Stimulated activated CD4-positive, alpha-beta T cell treated with anti-CD3 and anti-CD28 coated beads, Interleukin-2, amount 100 ng/mL, for 4 hours (primary cell): Measurements from ENCODE around the gene EHMT1.

ENCODE experiments used
- DNase-seq: peaks from one replicate; pipeline ENCODE4 v3.0.0-alpha.2; 2020; ENCODE audit warnings: low read depth

Gene EHMT1

DNA sequence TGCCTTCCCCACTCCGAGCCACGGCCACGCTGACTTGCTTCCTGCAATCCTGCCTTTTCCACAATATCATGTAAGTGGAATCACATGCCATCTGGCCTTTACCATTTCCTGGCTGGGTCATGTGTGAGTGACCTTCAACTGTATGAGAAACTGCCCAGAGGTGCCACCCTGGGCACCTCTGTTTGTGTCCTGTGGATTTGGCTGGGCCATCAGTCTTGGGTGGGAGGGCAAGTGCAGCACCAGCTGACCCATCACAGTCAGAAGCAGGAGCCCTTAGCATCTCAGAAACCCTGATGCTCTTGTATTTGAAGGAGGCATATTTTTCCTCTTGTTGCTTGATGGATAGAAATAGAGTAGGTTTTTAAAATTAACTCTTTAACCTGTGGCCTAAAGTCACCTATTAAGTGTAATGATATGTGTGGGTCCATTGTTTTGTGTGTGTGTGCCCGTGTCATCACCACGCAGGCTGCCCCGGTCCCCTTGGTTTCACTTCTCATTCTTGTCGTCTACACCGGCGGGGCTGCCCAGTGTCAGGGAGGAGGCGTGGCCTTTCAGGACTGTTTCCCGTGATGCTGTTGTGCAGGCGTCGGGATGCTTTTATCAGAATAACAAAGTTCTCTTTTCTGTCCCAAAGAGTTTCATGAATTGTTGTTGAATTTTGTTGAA is 206.7 kb downstream of the EHMT1 start:
- no peak for DNase-seq

DNA sequence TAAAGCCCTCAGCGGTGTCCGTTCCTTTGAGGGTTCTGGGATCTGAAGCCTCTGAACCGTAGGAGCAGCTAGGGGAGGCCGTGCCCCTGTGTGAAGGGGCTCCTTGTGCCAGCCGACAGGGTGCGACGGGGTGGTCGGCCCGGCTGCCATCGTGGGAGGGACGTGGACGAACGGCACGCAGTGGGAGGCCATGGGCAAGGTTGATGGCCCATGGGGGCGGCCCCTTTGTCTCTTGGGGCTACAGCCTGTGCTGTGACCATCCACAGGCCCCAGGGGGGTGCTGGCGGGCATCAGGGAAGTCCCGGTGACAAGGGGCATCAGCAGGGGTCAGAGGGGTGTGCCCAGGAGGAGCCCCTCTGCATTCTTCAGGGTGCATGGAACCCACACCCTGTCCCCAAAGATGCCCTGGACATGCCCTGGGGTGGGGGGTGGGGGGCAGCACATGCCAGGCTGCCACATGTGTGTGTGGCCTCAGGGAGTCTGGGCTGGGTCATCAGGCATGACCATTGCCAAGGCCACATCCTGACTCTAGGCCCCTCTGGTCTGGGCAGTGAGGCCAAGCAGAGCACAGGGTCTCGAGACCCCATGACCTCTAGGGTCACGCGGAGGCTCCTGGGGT is 209.2 kb downstream of the EHMT1 start:
- DNase-seq, result no peak

DNA sequence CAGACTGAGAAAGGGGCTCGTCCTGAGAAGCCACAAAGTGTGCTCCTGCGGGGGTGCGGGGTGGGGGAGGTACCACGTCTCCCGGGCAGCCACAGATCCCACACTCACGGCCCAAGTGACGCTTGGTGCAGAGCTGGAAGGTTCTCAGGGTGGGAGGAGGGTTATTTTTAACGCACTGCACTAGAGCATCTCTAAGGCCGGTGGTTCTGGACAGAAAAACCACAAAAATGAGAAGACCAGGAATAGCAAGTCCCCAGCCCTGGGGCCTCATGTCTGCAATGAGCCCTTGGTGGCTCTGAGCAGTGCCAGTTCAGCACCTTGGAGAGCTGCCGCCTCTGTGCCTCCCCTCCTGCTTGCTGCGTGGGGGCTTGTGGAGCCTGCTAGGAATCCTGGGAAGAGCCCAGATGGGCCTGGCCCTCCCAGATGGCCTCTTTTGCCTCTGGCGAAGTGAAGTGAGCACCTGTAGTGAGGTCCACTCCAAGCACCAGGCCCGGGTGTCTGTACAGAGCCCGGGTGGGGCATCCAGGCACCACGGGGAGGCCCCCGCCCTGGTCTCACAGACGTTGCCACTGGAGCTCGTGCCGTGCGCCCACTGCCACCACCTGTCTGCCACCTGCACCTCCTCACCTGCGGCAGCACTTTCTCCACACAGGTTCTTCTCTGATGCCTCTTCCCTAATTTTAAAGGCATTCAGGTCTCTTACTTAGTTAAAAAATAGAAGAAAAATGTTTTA is 209.9 kb downstream of the EHMT1 start:
- DNase-seq, result no peak

DNA sequence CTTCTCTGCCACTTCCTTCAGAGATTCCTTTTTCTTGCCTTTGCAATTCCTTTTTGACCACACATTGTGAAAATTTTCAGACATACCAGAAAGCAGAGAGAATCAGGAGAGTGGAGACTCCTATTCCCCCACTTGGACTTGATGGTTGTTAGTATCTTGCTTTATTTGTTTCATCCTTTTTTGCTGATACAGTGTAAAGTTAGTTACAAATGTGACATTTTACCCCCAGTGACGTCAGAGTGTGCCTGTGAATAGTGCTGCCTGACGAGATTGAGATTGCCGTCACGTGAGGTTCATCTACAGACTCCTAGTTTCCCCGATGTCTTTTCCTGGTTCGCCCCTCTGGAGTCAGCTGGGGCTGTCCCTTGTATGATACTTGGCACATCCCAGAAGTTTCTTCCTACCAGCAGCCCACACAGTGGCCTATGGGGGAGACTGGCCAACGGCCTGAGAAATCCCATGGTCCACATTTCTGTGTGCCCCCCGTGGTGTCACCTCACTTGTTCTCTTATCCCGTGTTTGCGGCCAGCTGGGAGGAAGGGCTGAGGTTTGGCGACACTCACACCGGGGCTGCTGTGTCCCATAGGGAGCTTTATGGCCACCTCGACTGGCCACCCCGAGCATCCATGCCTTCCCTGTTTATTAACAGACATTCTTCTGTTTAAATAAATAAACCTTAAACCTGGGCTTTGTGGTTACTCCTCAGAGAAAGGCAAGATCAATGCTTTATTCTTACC is 210.6 kb downstream of the EHMT1 start:
- no peak for DNase-seq

DNA sequence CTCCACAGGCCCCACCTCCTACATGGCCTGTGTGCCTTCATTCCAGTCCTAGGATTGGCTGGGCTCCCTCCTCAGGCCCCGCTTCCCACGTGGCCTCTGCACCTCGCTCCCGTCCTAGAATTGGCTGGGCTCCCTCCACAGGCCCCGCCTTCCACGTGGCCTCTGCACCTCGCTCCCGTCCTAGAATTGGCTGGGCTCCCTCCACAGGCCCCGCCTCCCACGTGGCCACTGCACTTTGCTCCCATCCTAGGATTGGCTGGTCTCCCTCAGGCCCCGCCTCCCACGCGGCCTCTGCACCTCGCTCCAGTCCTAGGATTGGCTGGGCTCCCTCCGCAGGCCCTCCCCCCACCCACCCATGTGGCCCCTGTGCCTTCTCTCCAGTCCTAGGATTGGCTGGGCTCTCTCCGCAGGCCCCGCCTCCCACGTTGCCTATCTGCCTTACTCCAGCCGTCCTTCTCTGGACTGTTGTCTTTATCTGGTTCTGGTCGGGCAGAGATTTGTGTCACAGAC is 213.4 kb downstream of the EHMT1 start:
- no peak for DNase-seq

DNA sequence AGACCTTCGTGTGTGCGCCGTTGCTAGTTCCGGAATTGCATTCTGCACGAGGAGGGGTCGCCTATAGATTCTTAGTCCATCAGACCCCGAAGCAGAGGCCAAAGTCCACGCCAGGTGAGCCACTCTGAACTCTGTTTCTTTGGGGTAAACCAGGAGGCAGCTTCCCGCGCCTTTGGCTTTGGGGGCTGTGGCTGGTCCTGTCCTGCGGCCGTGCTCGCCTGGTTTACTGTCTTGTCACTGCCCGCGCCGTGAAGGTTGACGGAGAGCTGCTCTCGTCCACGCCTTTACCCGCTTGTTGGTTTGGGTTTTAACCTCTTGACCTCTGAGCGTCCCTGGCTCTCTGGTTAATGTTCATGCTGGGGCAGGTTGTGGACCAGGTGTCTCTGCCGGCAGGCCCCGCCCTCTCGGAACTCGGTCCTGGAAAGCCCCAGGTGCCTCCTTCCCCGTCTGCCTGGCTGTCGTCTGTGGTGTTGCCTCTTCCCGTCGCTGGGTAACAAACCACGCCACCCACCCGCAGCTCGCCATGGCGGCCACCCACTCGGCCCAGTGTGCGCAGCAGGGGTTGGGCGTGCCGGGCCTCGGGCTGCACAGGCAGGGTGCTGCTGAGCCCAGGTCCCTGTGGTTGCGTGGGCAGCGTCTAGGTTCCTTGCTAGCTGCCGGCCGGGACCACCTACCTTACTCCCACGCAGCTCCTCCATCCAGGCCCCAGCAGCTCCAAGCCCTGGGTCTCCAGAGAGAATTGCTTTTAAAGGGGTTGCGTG is 214.2 kb downstream of the EHMT1 start:
- DNase-seq, result no peak

DNA sequence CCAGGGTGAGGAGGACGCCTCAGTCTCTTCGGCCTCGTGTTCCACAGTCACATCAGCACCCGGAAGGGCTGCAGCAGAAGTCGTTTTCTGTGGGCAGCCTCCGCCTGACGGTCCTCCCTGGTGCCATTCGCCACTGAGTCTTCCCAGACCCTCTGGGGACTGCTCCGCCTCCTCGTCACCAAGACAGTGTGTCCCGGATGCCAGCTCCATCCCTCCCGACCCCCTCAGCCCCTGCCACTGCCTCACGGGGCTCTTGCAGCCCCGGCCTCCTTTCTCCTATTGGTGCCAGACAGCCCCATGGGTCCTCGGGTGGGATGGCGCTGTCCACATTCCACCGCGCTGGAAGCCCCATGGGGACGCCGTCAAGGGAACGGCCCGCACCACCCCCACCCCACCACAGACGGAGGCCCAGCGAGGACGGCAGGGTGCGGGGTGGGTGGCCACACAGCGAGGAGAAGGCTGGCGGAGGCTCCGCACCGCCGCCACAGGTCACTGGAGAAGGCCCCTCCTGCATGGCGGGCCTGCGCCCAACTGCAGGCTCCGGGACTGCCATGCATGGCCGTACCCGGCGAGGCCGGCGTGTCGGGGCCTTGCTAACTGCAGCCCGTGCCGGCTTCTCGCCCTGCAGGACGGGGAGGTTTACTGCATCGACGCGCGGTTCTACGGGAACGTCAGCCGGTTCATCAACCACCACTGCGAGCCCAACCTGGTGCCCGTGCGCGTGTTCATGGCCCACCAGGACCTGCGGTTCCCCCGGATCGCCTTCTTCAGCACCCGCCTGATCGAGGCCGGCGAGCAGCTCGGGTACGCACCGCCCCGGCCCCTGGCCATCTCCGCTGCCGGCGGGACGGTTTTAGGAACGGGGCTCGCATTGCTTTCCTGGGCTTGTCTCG is 215.2 kb downstream of the EHMT1 start:
- no peak for DNase-seq

DNA sequence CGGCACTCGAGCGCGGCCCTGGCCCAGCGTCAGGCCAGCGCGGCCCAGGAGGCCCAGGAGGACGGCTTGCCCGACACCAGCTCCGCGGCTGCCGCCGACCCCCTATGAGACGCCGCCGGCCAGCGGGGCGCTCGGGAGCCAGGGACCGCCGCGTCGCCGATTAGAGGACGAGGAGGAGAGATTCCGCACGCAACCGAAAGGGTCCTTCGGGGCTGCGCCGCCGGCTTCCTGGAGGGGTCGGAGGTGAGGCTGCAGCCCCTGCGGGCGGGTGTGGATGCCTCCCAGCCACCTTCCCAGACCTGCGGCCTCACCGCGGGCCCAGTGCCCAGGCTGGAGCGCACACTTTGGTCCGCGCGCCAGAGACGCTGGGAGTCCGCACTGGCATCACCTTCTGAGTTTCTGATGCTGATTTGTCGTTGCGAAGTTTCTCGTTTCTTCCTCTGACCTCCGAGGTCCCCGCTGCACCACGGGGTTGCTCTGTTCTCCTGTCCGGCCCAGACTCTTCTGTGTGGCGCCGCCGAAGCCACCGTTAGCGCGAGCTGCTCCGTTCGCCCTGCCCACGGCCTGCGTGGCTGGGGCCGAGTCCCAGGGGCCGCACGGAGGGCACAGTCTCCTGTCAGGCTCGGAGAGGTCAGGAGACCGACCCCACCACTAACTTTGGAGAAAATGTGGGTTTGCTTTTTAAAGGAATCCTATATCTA is 216.2 kb downstream of the EHMT1 start:
- no peak for DNase-seq

DNA sequence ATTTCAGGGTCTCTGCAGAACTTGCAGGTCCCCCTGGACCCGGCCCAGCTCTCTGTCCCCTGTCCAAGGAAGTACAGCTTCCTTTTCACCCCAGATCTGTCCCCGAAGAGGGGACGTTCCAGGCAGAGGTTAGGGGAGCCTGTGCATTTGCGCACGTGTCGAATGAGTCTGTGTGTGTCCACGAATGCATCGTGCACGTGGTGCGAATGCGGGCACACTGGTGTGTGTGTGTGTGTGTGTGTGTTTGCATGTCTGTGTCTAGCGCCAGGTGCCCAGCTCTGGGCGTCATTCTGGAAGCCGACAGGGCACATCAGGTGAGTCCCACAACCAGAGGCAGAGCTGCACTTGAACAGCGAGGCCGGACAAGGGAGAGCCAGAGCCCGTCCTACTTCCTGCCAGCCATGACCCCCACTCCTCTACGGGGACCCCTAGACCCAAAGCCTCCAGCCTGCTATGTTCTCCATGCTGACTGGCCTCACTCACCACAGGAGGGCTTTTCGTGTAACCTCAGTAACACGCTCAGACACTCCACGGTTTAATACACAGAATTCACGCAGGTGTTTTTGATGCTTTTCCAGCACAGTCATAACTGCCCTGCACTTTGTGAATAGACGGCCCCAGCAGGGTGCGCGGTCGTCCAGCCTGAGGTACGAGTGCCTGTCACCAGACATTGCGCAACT is 217.5 kb downstream of the EHMT1 start:
- DNase-seq, result no peak

DNA sequence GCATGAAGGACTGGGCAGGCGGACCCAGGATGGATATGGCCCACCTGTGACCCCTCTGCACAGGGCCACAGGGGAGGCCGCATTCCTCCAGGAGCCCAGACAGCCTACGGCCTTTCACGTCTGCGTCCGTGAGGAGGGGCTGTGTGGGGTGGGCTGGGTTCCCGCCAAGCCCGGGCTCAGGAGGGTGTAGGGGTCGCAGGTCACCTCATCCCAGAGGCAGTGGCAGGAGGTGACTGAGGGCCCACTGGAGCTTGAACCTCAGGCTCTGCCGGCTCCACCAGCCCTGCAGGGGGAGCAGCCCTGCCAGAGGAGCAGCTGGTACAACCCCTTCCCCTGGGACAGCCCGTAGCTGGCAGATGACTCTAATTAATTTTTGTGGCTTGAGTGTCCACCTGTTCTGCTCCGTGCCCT is 218.0 kb downstream of the EHMT1 start:
- no peak for DNase-seq

DNA sequence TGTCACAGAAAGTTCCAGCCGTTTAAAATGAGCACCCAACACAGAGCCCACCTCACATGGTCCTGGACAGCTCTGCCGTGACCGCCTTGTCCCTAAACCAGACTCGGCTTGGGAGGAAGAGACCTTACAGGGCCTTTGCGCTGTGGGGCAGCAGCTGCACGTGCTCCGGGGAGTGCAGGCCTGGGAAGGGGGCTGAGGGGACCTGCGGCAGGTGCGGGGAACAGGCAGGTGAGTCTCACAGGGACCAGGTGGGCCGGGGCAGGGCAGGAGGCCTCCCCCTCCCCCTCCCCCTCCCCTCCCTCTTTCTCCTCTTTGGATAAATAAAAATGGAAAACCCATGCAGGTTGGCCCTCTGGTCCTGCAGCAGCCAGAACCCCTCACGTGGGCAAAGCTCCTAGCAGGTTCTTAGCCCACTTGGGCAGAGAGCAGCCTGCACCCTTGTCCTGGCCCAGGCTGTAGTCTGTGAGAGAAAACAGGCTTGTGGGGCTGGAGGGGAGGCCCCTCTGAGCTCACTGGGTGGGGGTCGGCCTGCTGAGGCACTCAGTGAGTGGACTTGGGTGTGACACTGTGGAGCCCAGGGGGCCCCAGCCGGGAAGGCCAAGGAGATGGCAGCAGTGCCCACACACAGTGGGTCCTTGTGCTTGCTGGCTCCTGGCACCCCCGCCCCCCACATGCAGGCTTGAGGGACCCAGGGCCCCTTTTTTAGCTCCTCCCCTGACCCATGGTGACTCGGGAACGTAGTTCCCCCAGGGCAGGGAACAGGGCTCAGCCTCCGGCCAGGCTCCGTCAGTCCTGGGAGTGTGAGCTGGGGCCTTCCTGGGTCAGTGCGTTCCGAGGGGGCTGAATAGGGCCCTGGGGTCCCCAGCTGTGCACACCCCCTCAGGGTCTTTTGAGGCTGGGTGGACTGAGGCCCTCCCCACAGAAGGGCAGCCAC is 218.8 kb downstream of the EHMT1 start:
- no peak for DNase-seq

DNA sequence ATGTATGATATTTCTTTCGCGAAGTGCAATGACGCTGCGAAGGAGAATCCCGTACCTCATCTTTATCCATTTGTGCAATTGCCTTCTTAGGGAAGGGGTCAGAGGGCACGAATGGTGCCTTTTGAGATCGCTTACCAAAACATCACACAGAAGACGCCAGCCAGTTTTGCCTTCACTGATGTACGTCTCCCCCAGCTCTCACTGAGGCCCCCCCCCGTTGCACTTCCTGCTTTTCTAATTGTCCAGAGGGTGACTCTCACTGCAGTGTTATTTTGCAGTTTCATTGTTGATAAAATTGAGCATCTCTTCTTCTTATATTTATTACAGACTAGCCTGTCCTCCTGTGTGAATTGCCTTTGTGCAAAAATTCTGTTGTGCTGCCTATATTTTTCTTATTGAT is 219.8 kb downstream of the EHMT1 start:
- no peak for DNase-seq

DNA sequence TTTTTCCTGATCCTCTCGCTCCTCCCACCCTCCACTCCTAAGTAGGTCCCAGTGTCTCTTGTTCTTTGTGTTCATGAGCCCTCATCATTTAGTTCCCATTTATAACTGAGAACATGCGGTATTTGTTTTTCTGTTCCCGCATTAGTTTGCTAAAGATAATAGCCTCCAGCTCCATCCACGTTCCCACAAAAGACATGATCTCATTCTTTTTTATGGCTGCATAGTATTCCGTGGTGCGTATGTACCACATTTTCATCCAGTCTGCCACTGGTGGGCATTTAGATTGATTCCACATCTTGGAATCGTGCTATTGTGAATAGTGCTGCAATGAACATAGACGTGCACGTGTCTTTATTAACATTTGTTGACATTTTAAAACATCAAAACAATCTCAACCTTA is 224.6 kb downstream of the EHMT1 start:
- DNase-seq, result no peak

DNA sequence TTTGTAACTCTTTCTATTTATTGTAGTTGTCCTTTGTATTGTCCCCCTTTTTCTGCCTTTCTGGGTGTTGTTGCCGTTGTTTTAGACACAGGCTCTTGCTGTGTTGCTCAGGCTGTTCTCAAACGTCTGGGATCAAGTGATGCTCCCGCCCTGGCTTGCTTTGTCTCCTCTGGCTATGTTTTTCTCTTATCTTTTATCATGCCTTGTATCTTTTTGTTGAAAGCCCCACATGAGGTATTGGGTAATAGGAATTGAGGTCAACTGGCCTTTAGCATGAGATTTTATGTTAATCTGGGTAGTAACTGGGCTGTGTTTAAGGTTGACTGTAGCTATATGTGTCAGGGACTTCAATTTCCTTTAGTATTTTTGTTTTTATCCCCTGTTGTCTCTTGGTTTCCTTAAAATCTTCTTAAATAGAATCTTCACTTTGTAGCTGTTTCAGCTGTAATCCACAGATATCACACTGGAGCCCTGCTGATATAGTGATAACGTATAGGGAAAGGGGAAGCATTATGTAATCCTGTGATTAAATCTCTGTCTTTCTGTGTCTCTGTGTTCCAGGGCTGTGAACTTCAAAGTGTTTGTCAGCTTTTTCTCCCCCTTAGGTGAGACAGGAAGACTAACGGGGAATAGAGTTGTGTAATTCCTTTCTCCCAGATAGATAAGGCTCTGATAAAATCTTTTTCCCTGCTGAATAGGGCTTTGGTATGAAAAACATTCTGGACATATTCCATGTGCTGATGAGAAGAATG is 232.9 kb downstream of the EHMT1 start:
- DNase-seq, result no peak

DNA sequence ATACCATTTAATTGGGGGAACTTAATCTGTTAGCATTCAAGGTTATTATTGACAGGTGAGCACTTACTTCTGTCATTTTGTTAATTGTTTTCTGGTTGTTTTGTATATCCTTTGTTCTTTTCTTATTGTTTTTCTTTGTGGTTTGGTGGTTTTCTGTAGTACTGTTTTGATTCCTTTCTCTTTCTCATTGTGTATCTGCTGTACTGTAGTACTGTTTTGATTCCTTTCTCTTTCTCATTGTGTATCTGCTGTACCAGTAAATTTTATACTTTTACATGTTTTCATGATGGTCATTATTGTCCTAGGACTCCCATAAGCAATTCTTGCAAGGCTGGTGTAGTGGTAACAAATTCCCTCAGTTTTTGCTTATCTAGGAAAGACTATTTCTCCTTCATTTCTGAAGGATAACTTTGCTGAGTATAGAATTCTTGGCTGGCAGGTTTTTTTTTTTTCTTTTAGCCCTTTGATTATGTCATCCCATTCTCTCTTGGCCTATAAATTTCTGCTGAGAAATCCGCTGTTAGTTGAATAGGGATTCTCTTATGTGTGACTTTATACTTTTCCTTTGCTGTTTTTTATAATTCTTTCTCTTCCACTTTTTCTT is 234.7 kb downstream of the EHMT1 start:
- no peak for DNase-seq

DNA sequence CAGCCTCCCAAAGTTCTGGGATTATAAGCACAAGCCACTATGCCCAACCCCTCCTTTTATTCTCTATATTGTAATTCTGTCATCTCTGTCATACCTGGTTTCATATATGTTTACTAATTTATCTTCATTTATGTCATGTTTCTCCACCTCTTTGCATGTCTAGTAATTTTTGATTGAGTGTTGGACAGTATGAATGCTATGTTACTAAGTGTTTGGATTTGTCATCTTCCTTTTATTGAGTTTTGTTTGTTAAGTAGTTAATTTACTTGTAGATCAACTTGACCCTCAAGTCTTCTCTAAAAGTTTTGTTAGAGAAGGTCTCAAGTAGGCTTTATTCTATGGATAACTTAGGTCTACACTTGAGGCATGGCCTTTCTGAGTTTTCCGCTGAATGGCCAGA is 241.6 kb downstream of the EHMT1 start:
- no peak for DNase-seq

DNA sequence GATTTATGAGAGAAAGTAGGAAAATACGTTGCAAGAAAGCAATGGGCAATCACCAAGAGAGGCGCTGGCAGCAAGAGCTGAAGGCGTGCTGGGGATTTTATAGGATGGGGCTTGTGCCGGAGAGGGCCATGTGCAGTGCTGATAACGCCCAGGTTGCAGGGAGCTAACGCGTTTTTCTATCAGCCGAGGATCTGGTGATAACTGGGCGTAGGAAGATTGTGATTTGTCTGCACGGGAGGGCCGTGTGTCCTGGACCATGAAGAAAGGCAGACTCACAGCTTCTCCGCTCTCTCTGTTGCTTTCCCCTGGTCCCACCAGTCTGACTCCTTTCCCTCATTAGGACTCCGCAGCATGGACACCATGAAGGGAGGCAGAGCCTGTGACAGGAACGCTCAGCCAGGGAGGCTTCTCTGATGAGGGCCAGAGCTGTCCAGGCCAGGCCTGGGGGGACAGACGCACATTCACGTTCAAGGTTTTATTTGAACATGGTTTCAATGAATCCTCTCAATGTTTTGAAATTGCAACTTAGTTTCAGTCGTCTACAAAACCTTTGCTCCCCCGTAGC is 246.9 kb downstream of the EHMT1 start:
- DNase-seq, result no peak
